ENCODE results near the gene PRPSAP1. TPM values are rescaled to one million over a fixed set of nuclear protein-coding genes. Genes with fewer than 3 reads are reported as not detected.

Gene PRPSAP1
- total RNA-seq, 3 donors from 2014 or later: 45.3 to 63.0 (median 61.4) TPM

DNA sequence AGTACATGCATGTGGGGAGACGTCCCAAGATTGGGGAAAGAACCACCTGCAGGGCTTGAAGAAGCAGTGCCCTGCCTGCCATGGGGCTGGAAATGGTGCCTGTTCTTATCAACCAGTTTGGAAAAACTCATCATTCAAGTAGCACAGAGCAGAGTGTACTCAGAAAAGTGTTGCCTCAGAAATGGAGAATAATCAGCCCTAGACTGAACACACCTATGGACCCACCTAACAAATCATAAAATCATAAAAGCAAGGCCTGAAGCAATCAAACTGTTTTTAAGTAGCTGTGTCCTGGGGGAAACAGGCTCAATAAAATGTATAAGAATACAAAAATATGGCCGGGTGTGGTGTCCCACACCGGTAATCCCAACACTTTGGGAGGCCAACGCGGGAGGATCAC is 56.8 kb downstream of the PRPSAP1 start:
- peak; percentile 90 for ATAC-seq
- no peaks in the 10 kb centered on the region for H3K36me3 ChIP-seq (ENCODE audit: low read depth)
- peaks cover 14% of the 10 kb centered on the region for H3K4me1 ChIP-seq (ENCODE audit: low read depth)
- H3K4me3 ChIP-seq: no peak overlapping the region
- DNase-seq: peak in 1 of 3 donors; percentile 53
- TF ChIP-seq, protein P1, sequence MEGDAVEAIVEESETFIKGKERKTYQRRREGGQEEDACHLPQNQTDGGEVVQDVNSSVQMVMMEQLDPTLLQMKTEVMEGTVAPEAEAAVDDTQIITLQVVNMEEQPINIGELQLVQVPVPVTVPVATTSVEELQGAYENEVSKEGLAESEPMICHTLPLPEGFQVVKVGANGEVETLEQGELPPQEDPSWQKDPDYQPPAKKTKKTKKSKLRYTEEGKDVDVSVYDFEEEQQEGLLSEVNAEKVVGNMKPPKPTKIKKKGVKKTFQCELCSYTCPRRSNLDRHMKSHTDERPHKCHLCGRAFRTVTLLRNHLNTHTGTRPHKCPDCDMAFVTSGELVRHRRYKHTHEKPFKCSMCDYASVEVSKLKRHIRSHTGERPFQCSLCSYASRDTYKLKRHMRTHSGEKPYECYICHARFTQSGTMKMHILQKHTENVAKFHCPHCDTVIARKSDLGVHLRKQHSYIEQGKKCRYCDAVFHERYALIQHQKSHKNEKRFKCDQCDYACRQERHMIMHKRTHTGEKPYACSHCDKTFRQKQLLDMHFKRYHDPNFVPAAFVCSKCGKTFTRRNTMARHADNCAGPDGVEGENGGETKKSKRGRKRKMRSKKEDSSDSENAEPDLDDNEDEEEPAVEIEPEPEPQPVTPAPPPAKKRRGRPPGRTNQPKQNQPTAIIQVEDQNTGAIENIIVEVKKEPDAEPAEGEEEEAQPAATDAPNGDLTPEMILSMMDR (IDR thresholded peaks at IDR 0.05): no peak
- no peaks in the 10 kb centered on the region for H3K9me3 ChIP-seq
- intact Hi-C loops (cut with DNase I, micrococcal nuclease): loop anchor here in 1 of 2 donors (5.0 kb wide), 1 partner anchor 175 kb away; no protein-coding TSS in a partner anchor

DNA sequence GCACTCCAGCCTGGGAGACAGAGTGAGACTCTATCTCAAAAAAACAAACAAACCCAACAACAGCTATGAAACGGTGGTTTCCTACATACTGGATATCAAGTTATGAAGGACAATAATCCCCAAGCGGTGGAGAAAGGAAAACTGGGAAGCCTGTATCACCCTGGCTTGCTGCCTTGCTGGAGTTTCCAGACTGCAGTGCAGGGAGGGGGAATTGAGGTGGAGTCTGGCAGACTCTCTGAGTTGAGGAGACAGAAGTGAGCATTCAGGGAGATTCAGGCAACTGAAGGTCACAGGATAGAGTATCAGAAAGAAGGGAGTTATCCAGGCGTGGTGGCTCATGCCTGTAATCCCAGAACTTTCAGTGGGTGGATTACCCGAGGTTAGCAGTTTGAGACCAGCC is 57.5 kb downstream of the PRPSAP1 start:
- DNase-seq (no peak), ATAC-seq (peak; percentile 45)
- Histone ChIP-seq H3K4me3 (no peak overlapping the region), H3K4me1 (ENCODE audit: low read depth) (peaks cover 14% of the 10 kb centered on the region), H3K9me3 (no peaks in the 10 kb centered on the region), H3K36me3 (ENCODE audit: low read depth) (no peaks in the 10 kb centered on the region)
- intact Hi-C loops (cut with DNase I, micrococcal nuclease): loop anchor here in 1 of 2 donors (5.0 kb wide), 1 partner anchor 174 kb away; no protein-coding TSS in a partner anchor
- TF ChIP-seq, protein P1 (IDR thresholded peaks at IDR 0.05): no peak

DNA sequence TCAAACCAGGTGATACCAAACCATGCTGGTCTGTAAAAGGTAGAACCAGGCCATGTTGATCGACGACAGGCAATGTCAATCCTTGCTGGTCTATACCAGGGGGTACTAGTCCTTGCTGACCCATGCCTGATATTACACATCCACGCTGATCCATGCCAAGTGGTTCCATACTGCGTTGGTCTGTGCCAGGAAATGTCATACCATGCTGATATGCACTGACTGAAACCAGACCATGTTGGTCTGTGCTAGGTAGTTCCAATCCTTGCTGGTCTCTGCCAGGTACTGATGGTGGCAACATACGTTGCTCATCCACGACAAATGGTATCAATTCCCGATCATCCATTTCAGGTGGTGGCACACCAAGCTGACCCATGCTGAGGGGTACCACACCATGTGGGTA is 60.6 kb downstream of the PRPSAP1 start:
- no peak for ATAC-seq
- TF ChIP-seq, protein P1 (IDR thresholded peaks at IDR 0.05): no peak
- no peaks in the 10 kb centered on the region for H3K36me3 ChIP-seq (ENCODE audit: low read depth)
- no peak overlapping the region for H3K4me3 ChIP-seq
- peaks cover 14% of the 10 kb centered on the region for H3K4me1 ChIP-seq (ENCODE audit: low read depth)
- intact Hi-C loops (cut with DNase I, micrococcal nuclease): no loop called here
- no peaks in the 10 kb centered on the region for H3K9me3 ChIP-seq
- no peak for DNase-seq

DNA sequence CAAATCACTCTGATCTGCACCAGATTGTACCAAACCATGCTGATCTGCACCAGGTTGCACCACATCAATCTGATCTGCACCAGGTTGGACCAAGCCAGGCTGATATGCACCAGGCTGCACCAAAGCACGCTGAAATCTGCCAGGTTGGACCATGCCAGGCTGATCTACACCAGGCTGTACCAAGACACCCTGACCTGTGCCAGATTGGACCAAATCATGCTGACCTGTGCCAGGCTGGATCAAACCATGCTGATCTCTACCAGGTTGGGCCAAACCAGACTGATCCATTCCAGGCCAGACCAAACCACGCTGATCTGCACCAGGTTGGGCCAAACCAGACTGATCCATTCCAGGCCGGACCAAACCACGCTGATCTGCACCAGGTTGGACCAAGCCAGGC is 61.1 kb downstream of the PRPSAP1 start:
- ATAC-seq (no peak), DNase-seq (peak in 1 of 3 donors; percentile 6)
- Histone ChIP-seq H3K36me3 (ENCODE audit: low read depth) (no peaks in the 10 kb centered on the region), H3K4me3 (no peak overlapping the region), H3K4me1 (ENCODE audit: low read depth) (peaks cover 14% of the 10 kb centered on the region), H3K9me3 (no peaks in the 10 kb centered on the region)
- TF ChIP-seq, protein P1 (IDR thresholded peaks at IDR 0.05): no peak
- intact Hi-C loops (cut with DNase I, micrococcal nuclease): no loop called here

DNA sequence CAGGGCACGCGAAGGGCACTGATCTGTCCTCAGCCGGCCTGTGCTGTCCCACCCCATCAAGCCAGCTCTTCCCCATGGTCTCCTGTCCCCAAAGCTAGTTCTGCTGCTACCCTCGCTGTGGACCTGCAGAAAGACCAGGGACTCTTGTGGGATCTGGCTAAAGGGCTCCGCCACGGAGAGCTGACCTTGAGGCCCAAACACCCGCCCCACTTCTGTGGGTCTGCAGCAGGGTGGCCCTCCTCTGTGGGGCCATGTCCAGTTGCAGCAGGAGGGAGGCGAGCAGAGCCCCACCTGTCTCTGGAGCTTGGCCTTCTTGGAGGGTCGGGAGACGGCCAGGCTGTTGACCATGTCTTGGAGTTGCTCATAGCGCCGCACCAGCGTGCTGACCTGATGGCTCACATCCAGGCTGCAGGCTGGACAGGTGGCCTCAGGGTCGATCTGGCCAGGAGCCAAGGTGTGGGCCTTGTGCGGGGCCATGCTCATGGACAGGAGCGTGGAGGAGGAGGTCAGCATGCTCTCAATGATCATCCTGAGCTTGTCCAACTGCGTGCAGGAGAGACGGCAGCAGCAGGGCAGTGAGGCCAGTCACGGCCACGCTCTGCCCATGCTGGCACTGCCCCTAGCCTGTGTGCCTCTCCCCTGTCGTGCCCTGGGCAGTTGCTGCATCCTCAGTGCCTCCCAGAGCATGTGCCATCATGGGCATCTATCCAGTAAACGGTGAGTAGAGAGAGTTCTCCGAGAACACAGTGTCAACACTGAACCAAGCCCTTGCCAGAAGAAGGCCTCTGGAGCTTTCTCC is 71.9 kb downstream of the PRPSAP1 start:
- Histone ChIP-seq H3K36me3 (ENCODE audit: low read depth) (no peaks in the 10 kb centered on the region), H3K4me3 (no peak overlapping the region), H3K4me1 (ENCODE audit: low read depth) (peaks cover 9% of the 10 kb centered on the region), H3K9me3 (no peaks in the 10 kb centered on the region)
- TF ChIP-seq, protein P1 (IDR thresholded peaks at IDR 0.05): no peak
- DNase-seq (no peak), ATAC-seq (no peak)
- intact Hi-C loops (cut with DNase I, micrococcal nuclease): no loop called here
